Adrenal gland (tissue), 5 donors: ENCODE measurements around the gene ATOH8.

Experiments
- CTCF ChIP-seq, 6 experiments: fragments of 450-650 bp in 4 of 6; fragments of 200-600 bp in 2 of 6; sonication (generic) in 1 of 6; IDR thresholded peaks; 1 replicate in 5 of 6; 2 replicates in 1 of 6; pipeline versions ENCODE4 v1.5.1 to v1.8.0; 2016 to 2021; ENCODE audit warnings: antibody characterized with exemption in 6 of 6, mild to moderate bottlenecking in 2 of 6, moderate library complexity in 1 of 6
- POLR2A ChIP-seq, 2 donors: fragments of 450-650 bp; IDR thresholded peaks; one replicate each; pipeline ENCODE4 v1.6.1; 2017; ENCODE audit warnings: antibody characterized with exemption in 2 of 2, mild to moderate bottlenecking in 2 of 2, moderate library complexity in 1 of 2
- donor health status: DM: no; HTN: no; CAD: no.

GRCh38 chr2:85712849-85713612 lies 40.8 kb upstream of the ATOH8 start:
- TF ChIP-seq CTCF (IDR thresholded peaks at IDR 0.05) (no peak), POLR2A (IDR thresholded peaks at IDR 0.05) (no peak)
